IMR-90 (cell line): ENCODE results near the gene ZNF219. TPM values are rescaled to one million over a fixed set of nuclear protein-coding genes. Genes with fewer than 3 reads are reported as not detected.

Experiments used
- ATAC-seq: fragments of 200-7000 bp; cut with Tn5 transposase; 2 replicates; pipeline ENCODE4 v1.9.1; 2020; ENCODE audit warnings: low read depth, mild to moderate bottlenecking, moderate library complexity
- BruUV-seq: library from RNA; stranded (reverse); fragments of 400-500 nt; replicated peaks from 2 replicates; lab custom pipeline; 2021; lab: Mats Ljungman, UMichigan
- CTCF ChIA-PET: fragments of 300-600 bp; formaldehyde crosslinking; extraction: SDS; loops from one replicate; lab custom pipeline; 2021; ENCODE audit warnings: antibody characterized with exemption; lab: Yijun Ruan, JAX
- POLR2A ChIA-PET: fragments of 300-600 bp; sonication (Branson Sonifier 250); formaldehyde crosslinking; loops from one replicate; lab custom pipeline; 2022; ENCODE audit warnings: antibody characterized with exemption; ENCODE audit not compliant: unreplicated experiment; lab: Charles Lee
- DNase-seq: peaks from one replicate; pipeline ENCODE4 v3.0.0; 2013
- H2AFZ ChIP-seq: replicated peaks from 2 replicates; pipeline ENCODE3; 2013; ENCODE audit warnings: low read length, mild to moderate bottlenecking; ENCODE audit not compliant: poor library complexity
- H2AK5ac ChIP-seq: 2 replicates; pipeline ENCODE4 v1.6.1; 2013; ENCODE audit warnings: low read depth, low read length, inconsistent platforms
- H2AK9ac ChIP-seq: replicated peaks from 2 replicates; pipeline ENCODE3; 2013; ENCODE audit warnings: mild to moderate bottlenecking, low read depth, low read length, moderate library complexity; ENCODE audit not compliant: poor library complexity
- H2BK120ac ChIP-seq: 2 replicates; pipeline ENCODE4 v1.6.1; 2013; ENCODE audit warnings: low read depth, low read length, inconsistent platforms
- H2BK15ac ChIP-seq: 3 replicates; pipeline ENCODE4 v1.6.1; 2013; ENCODE audit warnings: low read depth, low read length, inconsistent platforms
- H2BK20ac ChIP-seq: 2 replicates; pipeline ENCODE4 v1.6.1; 2013; ENCODE audit warnings: low read depth, mild to moderate bottlenecking, inconsistent platforms, low read length, moderate library complexity
- H2BK5ac ChIP-seq: 2 replicates; pipeline ENCODE4 v1.6.1; 2013; ENCODE audit warnings: mild to moderate bottlenecking, low read depth, low read length, inconsistent platforms; ENCODE audit not compliant: poor library complexity, severe bottlenecking
- H3K14ac ChIP-seq: replicated peaks from 2 replicates; pipeline ENCODE4 v1.6.1; 2013; ENCODE audit warnings: low read depth, low read length, inconsistent platforms
- H3K18ac ChIP-seq: 2 replicates; pipeline ENCODE4 v1.6.1; 2013; ENCODE audit warnings: low read depth, low read length, control low read depth
- H3K23ac ChIP-seq: 2 replicates; pipeline ENCODE4 v1.6.1; 2013; ENCODE audit warnings: low read depth, low read length, inconsistent platforms
- H3K27ac ChIP-seq: 2 replicates; pipeline ENCODE4 v1.5.1; 2013; ENCODE audit warnings: mild to moderate bottlenecking, control low read depth, low read length; ENCODE audit not compliant: insufficient read depth
- H3K27me3 ChIP-seq: 2 replicates; pipeline ENCODE4 v1.6.1; 2013; ENCODE audit warnings: low read length; ENCODE audit not compliant: control insufficient read depth, insufficient read depth
- H3K36me3 ChIP-seq: 2 replicates; pipeline ENCODE4 v1.6.1; 2013; ENCODE audit warnings: low read length, mixed read lengths; ENCODE audit not compliant: control insufficient read depth, insufficient read depth
- H3K4ac ChIP-seq: 2 replicates; pipeline ENCODE4 v1.6.1; 2013; ENCODE audit warnings: low read depth, low read length, inconsistent platforms
- H3K4me1 ChIP-seq: 2 replicates; pipeline ENCODE4 v1.6.1; 2013; ENCODE audit warnings: low read length, mixed read lengths; ENCODE audit not compliant: control insufficient read depth, insufficient read depth
- H3K4me2 ChIP-seq: 2 replicates; pipeline ENCODE4 v1.6.1; 2013; ENCODE audit warnings: low read depth, mild to moderate bottlenecking, control low read depth, low read length, moderate library complexity
- H3K4me3 ChIP-seq: 2 replicates; pipeline ENCODE4 v1.5.1; 2013; ENCODE audit warnings: low read depth, mild to moderate bottlenecking, control low read depth, low read length, moderate library complexity; ENCODE audit not compliant: insufficient read depth
- H3K56ac ChIP-seq: 2 replicates; pipeline ENCODE4 v1.6.1; 2013; ENCODE audit warnings: low read length, inconsistent platforms; ENCODE audit not compliant: insufficient read depth; ENCODE audit errors: extremely low read depth
- H3K79me1 ChIP-seq, 2 experiments: 2 replicates each; pipeline ENCODE4 v1.6.1; 2013; ENCODE audit warnings: low read length in 2 of 2, inconsistent platforms in 1 of 2, low read depth in 1 of 2
- H3K9ac ChIP-seq: 2 replicates; pipeline ENCODE4 v1.6.1; 2013; ENCODE audit warnings: low read depth, low read length, control low read depth
- H3K9me1 ChIP-seq: 2 replicates; pipeline ENCODE4 v1.6.1; 2013; ENCODE audit warnings: low read length, inconsistent platforms; ENCODE audit not compliant: insufficient read depth
- H3K9me3 ChIP-seq: 2 replicates; pipeline ENCODE4 v1.6.1; 2013; ENCODE audit warnings: low read length; ENCODE audit not compliant: control insufficient read depth, insufficient read depth
- H4K20me1 ChIP-seq: 2 replicates; pipeline ENCODE4 v1.6.1; 2013; ENCODE audit warnings: low read length, inconsistent platforms; ENCODE audit not compliant: insufficient read depth
- H4K5ac ChIP-seq: 2 replicates; pipeline ENCODE4 v1.6.1; 2013; ENCODE audit warnings: mild to moderate bottlenecking, low read depth, low read length, control low read depth
- H4K8ac ChIP-seq, 2 experiments: 2 replicates each; pipeline ENCODE4 v1.6.1; 2013; ENCODE audit warnings: low read depth in 2 of 2, low read length in 2 of 2, control low read depth in 1 of 2, inconsistent platforms in 1 of 2
- H4K91ac ChIP-seq: 2 replicates; pipeline ENCODE4 v1.6.1; 2013; ENCODE audit warnings: low read depth, low read length, inconsistent platforms; ENCODE audit not compliant: insufficient read depth
- BHLHE40 ChIP-seq: fragments of 150-350 bp; IDR thresholded peaks from 2 replicates; pipeline ENCODE4 v1.6.1; 2016; ENCODE audit warnings: mild to moderate bottlenecking, low read depth, low read length
- CEBPB ChIP-seq: IDR thresholded peaks from 2 replicates; pipeline ENCODE4 v1.6.1; 2012; ENCODE audit warnings: low read depth, low read length, improper control_type of control experiment
- CHD1 ChIP-seq: IDR thresholded peaks from 2 replicates; pipeline ENCODE4 v1.6.1; 2012; ENCODE audit warnings: low read depth, low read length, improper control_type of control experiment
- CTCF ChIP-seq: conservative IDR thresholded peaks from 2 replicates; pipeline ENCODE4 v1.5.1; 2012; ENCODE audit warnings: mild to moderate bottlenecking, low read depth, low read length, improper control_type of control experiment
- ELK1 ChIP-seq: fragments of 150-350 bp; IDR thresholded peaks from 2 replicates; pipeline ENCODE4 v1.6.1; 2016; ENCODE audit warnings: low read depth, mild to moderate bottlenecking, low read length, moderate library complexity, borderline replicate concordance
- FOS ChIP-seq: fragments of 150-350 bp; IDR thresholded peaks from 2 replicates; pipeline ENCODE4 v1.6.1; 2016; ENCODE audit warnings: low read depth, low read length
- MAFK ChIP-seq: IDR thresholded peaks from 2 replicates; pipeline ENCODE4 v1.6.1; 2012; ENCODE audit warnings: low read depth, low read length, improper control_type of control experiment
- MAZ ChIP-seq: IDR thresholded peaks from 2 replicates; pipeline ENCODE4 v1.6.1; 2012; ENCODE audit warnings: low read depth, mild to moderate bottlenecking, low read length, improper control_type of control experiment, moderate library complexity, borderline replicate concordance
- MXI1 ChIP-seq: IDR thresholded peaks from 2 replicates; pipeline ENCODE4 v1.6.1; 2012; ENCODE audit warnings: low read depth, mild to moderate bottlenecking, low read length, moderate library complexity, borderline replicate concordance
- NFE2L2 ChIP-seq: fragments of 150-350 bp; IDR thresholded peaks from 2 replicates; pipeline ENCODE4 v1.6.1; 2016; ENCODE audit warnings: low read depth, mild to moderate bottlenecking, low read length
- POLR2A ChIP-seq: IDR thresholded peaks from 2 replicates; pipeline ENCODE4 v1.6.1; 2012; ENCODE audit warnings: mild to moderate bottlenecking, low read depth, low read length
- RAD21 ChIP-seq: IDR thresholded peaks from 2 replicates; pipeline ENCODE4 v1.6.1; 2012; ENCODE audit warnings: low read length, improper control_type of control experiment
- RCOR1 ChIP-seq: IDR thresholded peaks from 2 replicates; pipeline ENCODE4 v1.6.1; 2012; ENCODE audit warnings: mild to moderate bottlenecking, low read length, improper control_type of control experiment; ENCODE audit not compliant: insufficient replicate concordance
- RFX5 ChIP-seq: IDR thresholded peaks from 2 replicates; pipeline ENCODE4 v1.8.0; 2012; ENCODE audit warnings: low read depth, mild to moderate bottlenecking, low read length, moderate library complexity
- SMC3 ChIP-seq: fragments of 150-350 bp; IDR thresholded peaks from 2 replicates; pipeline ENCODE4 v1.6.1; 2016; ENCODE audit warnings: low read depth, mild to moderate bottlenecking, antibody characterized with exemption, low read length, moderate library complexity
- USF2 ChIP-seq: fragments of 150-350 bp; IDR thresholded peaks from 2 replicates; pipeline ENCODE4 v1.6.1; 2017; ENCODE audit warnings: mild to moderate bottlenecking, antibody characterized with exemption, low read length, low read depth
- WGBS, 2 experiments: methylation state at CpG; one replicate each; pipeline versions ENCODE4 v1.1.5 to v1.1.7; 2013; ENCODE audit warnings: missing lambda C conversion rate in 2 of 2; ENCODE audit not compliant: insufficient read length in 1 of 2; ENCODE audit errors: extremely low coverage in 2 of 2; 5-methylcytosine and 5-hydroxymethylcytosine counted together
- dilution Hi-C: fragments of 300-500 bp; cut with HindIII; formaldehyde crosslinking; loops from one replicate; pipeline ENCODE4 v1.14.3; 2018; ENCODE audit warnings: low sequenced_read_pairs; ENCODE audit not compliant: unreplicated experiment
- in situ Hi-C: fragments of 300-500 bp; cut with MboI; formaldehyde crosslinking; loops from 3 replicates; pipeline ENCODE4 v1.14.3; 2019; ENCODE audit warnings: low sequenced_read_pairs, inconsistent platforms, mixed read lengths
- intact Hi-C: fragments of 100-400 bp; cut with micrococcal nuclease; formaldehyde crosslinking; loops from 2 replicates; pipeline ENCODE4 v1.10.0; 2022
- polyA plus RNA-seq, 3 experiments: library from polyadenylated mRNA; depleted of rRNA; stranded (reverse); fragments of >200 nt; gene quantifications; 2 replicates each; pipeline ENCODE4 v1.2.3, GENCODE V29; 2012; ENCODE audit warnings: low replicate concordance in 1 of 3
- total RNA-seq: library from RNA; depleted of rRNA; stranded (reverse); fragments of >200 nt; gene quantifications from 2 replicates; pipeline ENCODE4 v1.2.3, GENCODE V29; 2012

Gene ZNF219
- total and polyA plus RNA-seq, 2 of the 4 experiments (the other 2 are of a cell fraction), result 0.90 to 3.8 TPM

- no peak overlapping the region for H2AK5ac ChIP-seq
- peaks cover 10% of the 10 kb centered on the region for H4K20me1 ChIP-seq
- H2BK20ac ChIP-seq, result no peak overlapping the region
- H2AK9ac ChIP-seq, result no peak overlapping the region
- H3K9me1 ChIP-seq, result peaks cover 10% of the 10 kb centered on the region
- no peak overlapping the region for H3K23ac ChIP-seq
- ChIA-PET CTCF (no interaction called here), POLR2A (no interaction called here)
- H3K4ac ChIP-seq, result no peak overlapping the region
- no peak overlapping the region for H3K14ac ChIP-seq
- no peak overlapping the region for H2BK120ac ChIP-seq
- H3K4me1 ChIP-seq, result peaks cover 17% of the 10 kb centered on the region
- in situ Hi-C loops, result no loop called here
- no peak overlapping the region for H2AFZ ChIP-seq
- H2BK5ac ChIP-seq, result no peak overlapping the region
- peaks cover 29 to 61% of the 10 kb centered on the region in 2 experiments for H3K79me1 ChIP-seq
- no peaks in the 10 kb centered on the region for H3K9me3 ChIP-seq
- no peak overlapping the region for H4K5ac ChIP-seq
- H4K8ac ChIP-seq, result no peak overlapping the region
- H3K56ac ChIP-seq, result no peak overlapping the region
- BruUV-seq, result no TSS peak
- DNase-seq, result no peak
- H3K27me3 ChIP-seq, result no peaks in the 10 kb centered on the region
- TF ChIP-seq RCOR1 (no peak), MAFK (no peak), RAD21 (no peak), NFE2L2 (no peak), MAZ (no peak), CTCF (no peak), CEBPB (no peak), ELK1 (no peak), FOS (no peak), USF2 (no peak), SMC3 (no peak), BHLHE40 (no peak), MXI1 (no peak), RFX5 (no peak), POLR2A (no peak), CHD1 (no peak)
- H3K27ac ChIP-seq, result no peak overlapping the region
- no peak overlapping the region for H3K18ac ChIP-seq
- H4K91ac ChIP-seq, result no peak overlapping the region
- no peak overlapping the region for H3K4me2 ChIP-seq
- no peak for ATAC-seq
- H3K36me3 ChIP-seq, result peaks cover 57% of the 10 kb centered on the region
- H3K9ac ChIP-seq, result no peak overlapping the region
- dilution Hi-C loops, result no loop called here
- no peak overlapping the region for H2BK15ac ChIP-seq
- WGBS, 2 experiments, result 92% methylated on average over 7 of the region's 9 CpGs; no CpG with 5 or more reads in 1 of the 2 experiments
- intact Hi-C loops, result no loop called here
- H3K4me3 ChIP-seq, result no peak overlapping the region
Observed at GRCh38 chr14:21073921-21074320, 24.5 kb downstream of the ZNF219 start.
